Peyer's patch (tissue), 4 donors: ENCODE data around the gene VASH1. TPM values are rescaled to one million over a fixed set of nuclear protein-coding genes. Genes with fewer than 3 reads are reported as not detected.
A peak's percentile ranks its signal among the peaks of the same experiment; 100 is the strongest.

Experiments used
- DNase-seq, 3 donors: peaks; one replicate each; pipeline ENCODE4 v3.0.0-alpha.2; 2017 to 2019
- H3K27ac ChIP-seq, 4 donors: fragments of 200-600 bp; sonication (generic); one replicate each; pipeline ENCODE4 v1.5.1; 2016 to 2019
- H3K27me3 ChIP-seq, 2 donors: fragments of 200-600 bp; sonication (generic); one replicate each; pipeline ENCODE4 v1.5.1; 2019
- H3K36me3 ChIP-seq, 3 donors: fragments of 200-600 bp; sonication (generic); one replicate each; pipeline ENCODE4 v1.5.1; 2016 to 2019
- H3K4me1 ChIP-seq, 4 donors: fragments of 200-600 bp; sonication (generic); one replicate each; pipeline ENCODE4 v1.5.1; 2016 to 2019
- H3K4me3 ChIP-seq, 4 donors: fragments of 200-600 bp; sonication (generic); 1 replicate in 3 of 4; 2 replicates in 1 of 4; pipeline ENCODE4 v1.5.1; 2016 to 2019; ENCODE audit warnings: mild to moderate bottlenecking in 1 of 4
- H3K9me3 ChIP-seq, 4 donors: fragments of 200-600 bp; sonication (generic); one replicate each; pipeline ENCODE4 v1.5.1; 2016 to 2019; ENCODE audit warnings: mild to moderate bottlenecking in 1 of 4
- CTCF ChIP-seq, 6 experiments: fragments of 450-650 bp in 4 of 6; fragments of 200-600 bp in 2 of 6; sonication (generic) in 1 of 6; IDR thresholded peaks; one replicate each; pipeline ENCODE4 v1.5.1; 2017 to 2019; ENCODE audit warnings: antibody characterized with exemption in 6 of 6, mild to moderate bottlenecking in 3 of 6, moderate library complexity in 1 of 6
- POLR2A ChIP-seq, 2 donors: fragments of 450-650 bp; IDR thresholded peaks; one replicate each; pipeline ENCODE4 v1.5.1; 2017; ENCODE audit warnings: antibody characterized with exemption in 2 of 2, mild to moderate bottlenecking in 2 of 2, moderate library complexity in 2 of 2
- total RNA-seq, 4 donors: library from RNA; depleted of rRNA; stranded (reverse); fragments of >200 nt; gene quantifications; one replicate each; pipeline ENCODE4 v1.1.0, GENCODE V29; 2016

Gene VASH1
- total RNA-seq, 4 donors from 2014 or later = 1.6 to 33.0 (median 3.2) TPM

- no peaks in the 10 kb centered on the region for H3K27me3 ChIP-seq
- no peaks in the 10 kb centered on the region for H3K36me3 ChIP-seq
- H3K4me1 ChIP-seq = peaks cover 0 to 27% (median 0%) of the 10 kb centered on the region in 4 donors
- H3K4me3 ChIP-seq = no peak overlapping the region
- no peaks in the 10 kb centered on the region for H3K9me3 ChIP-seq
- no peak overlapping the region for H3K27ac ChIP-seq
- no peak for TF ChIP-seq POLR2A (IDR thresholded peaks at IDR 0.05)
- no peak for TF ChIP-seq CTCF (IDR thresholded peaks at IDR 0.05)
- peak in 1 of 3 donors; percentile 14 for DNase-seq
Measured at GRCh38 chr14:76778546-76779215, 17.4 kb downstream of the VASH1 start.

- Histone ChIP-seq H3K36me3 (no peaks in the 10 kb centered on the region), H3K4me1 (peaks cover 0 to 23% (median 0%) of the 10 kb centered on the region in 4 donors), H3K27me3 (no peaks in the 10 kb centered on the region), H3K27ac (no peak overlapping the region), H3K9me3 (no peaks in the 10 kb centered on the region), H3K4me3 (no peak overlapping the region)
- TF ChIP-seq CTCF (IDR thresholded peaks at IDR 0.05) (no peak), POLR2A (IDR thresholded peaks at IDR 0.05) (no peak)
- DNase-seq = no peak
Measured at GRCh38 chr14:76779221-76780057, 18.2 kb downstream of the VASH1 start.

- DNase-seq = no peak
- Histone ChIP-seq H3K27me3 (no peaks in the 10 kb centered on the region), H3K4me3 (no peak overlapping the region), H3K4me1 (peaks cover 0 to 23% (median 0%) of the 10 kb centered on the region in 4 donors), H3K9me3 (no peaks in the 10 kb centered on the region), H3K36me3 (no peaks in the 10 kb centered on the region), H3K27ac (no peak overlapping the region)
- TF ChIP-seq CTCF (IDR thresholded peaks at IDR 0.05) (no peak), POLR2A (IDR thresholded peaks at IDR 0.05) (no peak)
Measured at GRCh38 chr14:76780058-76780345, 18.7 kb downstream of the VASH1 start.

- no peaks in the 10 kb centered on the region for H3K27me3 ChIP-seq
- H3K36me3 ChIP-seq = no peaks in the 10 kb centered on the region
- H3K27ac ChIP-seq = no peak overlapping the region
- no peak overlapping the region for H3K4me3 ChIP-seq
- peaks cover 0 to 23% (median 0%) of the 10 kb centered on the region in 4 donors for H3K4me1 ChIP-seq
- peak in 1 of 3 donors; percentile 6 for DNase-seq
- TF ChIP-seq CTCF (IDR thresholded peaks at IDR 0.05) (no peak), POLR2A (IDR thresholded peaks at IDR 0.05) (no peak)
- no peaks in the 10 kb centered on the region for H3K9me3 ChIP-seq
Measured at GRCh38 chr14:76780360-76780759, 19.1 kb downstream of the VASH1 start.

- H3K27ac ChIP-seq = peak overlapping the region in 3 of 4 donors; percentile 1 to 30 (median 1)
- H3K9me3 ChIP-seq = no peaks in the 10 kb centered on the region
- H3K4me3 ChIP-seq = no peak overlapping the region
- TF ChIP-seq POLR2A (IDR thresholded peaks at IDR 0.05) (no peak), CTCF (IDR thresholded peaks at IDR 0.05) (no peak)
- no peaks in the 10 kb centered on the region for H3K27me3 ChIP-seq
- H3K4me1 ChIP-seq = peaks cover 0 to 23% (median 0%) of the 10 kb centered on the region in 4 donors
- peak in 1 of 3 donors; percentile 8 for DNase-seq
- no peaks in the 10 kb centered on the region for H3K36me3 ChIP-seq
Measured at GRCh38 chr14:76780875-76781647, 19.8 kb downstream of the VASH1 start.
